CD8-positive, alpha-beta memory T cell (primary cell): Measurements from ENCODE around the gene CFI. TPM values are rescaled to one million over a fixed set of nuclear protein-coding genes. Genes with fewer than 3 reads are reported as not detected.

ENCODE experiments used
- CTCF ChIA-PET: fragments of 350-600 bp; sonication (Branson Sonifier 250); formaldehyde crosslinking; loops from one replicate; lab custom pipeline; 2021; ENCODE audit warnings: antibody characterized with exemption; lab: Charles Lee
- POLR2A ChIA-PET: fragments of 350-600 bp; sonication (Branson Sonifier 250); formaldehyde crosslinking; loops from one replicate; lab custom pipeline; 2021; ENCODE audit warnings: antibody characterized with exemption; lab: Charles Lee
- DNase-seq, 5 donors: peaks; one replicate each; pipeline versions ENCODE4 v3.0.0 to v3.0.0-alpha.2; 2020 to 2022; ENCODE audit warnings: mixed read lengths in 1 of 5
- H3K27ac ChIP-seq: one replicate; pipeline ENCODE4 v1.7.0; 2013; ENCODE audit warnings: low read depth, mild to moderate bottlenecking, low read length, moderate library complexity
- H3K27me3 ChIP-seq: 2 replicates; pipeline ENCODE4 v1.7.0; 2013; ENCODE audit warnings: low read length, mild to moderate bottlenecking; ENCODE audit not compliant: insufficient read depth, poor library complexity, severe bottlenecking
- H3K36me3 ChIP-seq: 2 replicates; pipeline ENCODE4 v1.7.0; 2013; ENCODE audit warnings: mild to moderate bottlenecking, low read length, moderate library complexity; ENCODE audit not compliant: insufficient read depth
- H3K4me1 ChIP-seq: 2 replicates; pipeline ENCODE4 v1.7.0; 2013; ENCODE audit warnings: mild to moderate bottlenecking, low read length, moderate library complexity; ENCODE audit not compliant: insufficient read depth
- H3K4me3 ChIP-seq: 2 replicates; pipeline ENCODE4 v1.7.0; 2013; ENCODE audit warnings: mild to moderate bottlenecking, low read length
- H3K9me3 ChIP-seq: 2 replicates; pipeline ENCODE4 v1.7.0; 2013; ENCODE audit warnings: mild to moderate bottlenecking, low read length
- H3K27ac Mint-ChIP-seq, 8 donors: one replicate each; pipeline ENCODE4 v1.8.0; 2020 to 2021; ENCODE audit warnings: mixed read lengths in 8 of 8, mild to moderate bottlenecking in 6 of 8, inconsistent platforms in 3 of 8, moderate library complexity in 3 of 8
- H3K27me3 Mint-ChIP-seq, 2 donors: one replicate each; pipeline ENCODE4 v1.8.0; 2020 to 2021; ENCODE audit warnings: mixed read lengths in 2 of 2, mild to moderate bottlenecking in 1 of 2, moderate library complexity in 1 of 2
- H3K36me3 Mint-ChIP-seq, 3 donors: one replicate each; pipeline ENCODE4 v1.8.0; 2020 to 2021; ENCODE audit warnings: mixed read lengths in 3 of 3, inconsistent platforms in 1 of 3, mild to moderate bottlenecking in 1 of 3
- H3K4me1 Mint-ChIP-seq, 3 donors: one replicate each; pipeline ENCODE4 v1.8.0; 2020 to 2021; ENCODE audit warnings: mixed read lengths in 3 of 3, inconsistent platforms in 1 of 3, mild to moderate bottlenecking in 1 of 3
- H3K4me3 Mint-ChIP-seq, 7 donors: one replicate each; pipeline ENCODE4 v1.8.0; 2020 to 2021; ENCODE audit warnings: mixed read lengths in 7 of 7, mild to moderate bottlenecking in 6 of 7, moderate library complexity in 4 of 7, inconsistent platforms in 2 of 7
- H3K9me3 Mint-ChIP-seq, 5 donors: one replicate each; pipeline ENCODE4 v1.8.0; 2020 to 2022; ENCODE audit warnings: mixed read lengths in 5 of 5, mild to moderate bottlenecking in 3 of 5, moderate library complexity in 2 of 5, inconsistent platforms in 1 of 5
- polyA plus RNA-seq: library from polyadenylated mRNA; unstranded; fragments of 300-500 nt; fragmentation: Illumina TruSeq; gene quantifications from one replicate; pipeline ENCODE4 v1.2.3, GENCODE V29; 2021
- total RNA-seq, 2 experiments: library from RNA; stranded (reverse); gene quantifications; one replicate each; pipeline ENCODE4 v1.2.3, GENCODE V29; 2021

Gene CFI
- total and polyA plus RNA-seq, 3 experiments from 2014 or later = 0.13 TPM; not detected in 2

DNA sequence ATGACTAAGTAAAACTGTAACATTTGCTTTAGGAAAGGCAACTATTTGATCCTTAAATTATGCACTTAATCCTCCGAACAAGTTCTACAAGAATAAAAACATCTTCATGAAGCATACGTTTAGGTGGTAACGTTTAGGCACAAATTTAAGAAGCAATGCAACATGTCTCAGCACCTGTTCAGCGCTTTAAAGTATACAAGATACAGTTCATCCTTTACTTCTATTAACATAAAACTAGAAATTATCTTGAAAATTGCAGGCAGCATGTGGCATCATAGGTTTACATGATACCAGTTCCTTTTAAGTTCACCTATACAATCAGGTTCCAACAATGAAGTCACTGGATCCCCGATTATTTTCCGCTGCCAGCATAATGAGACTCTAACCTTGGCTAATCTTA, 73.4 kb downstream of the CFI start:
- no peaks in the 10 kb centered on the region for H3K9me3 Mint-ChIP-seq
- peaks cover 18 to 34% (median 33%) of the 10 kb centered on the region in 3 donors for H3K4me1 Mint-ChIP-seq
- peak overlapping the region in 6 of 7 donors; percentile 86 to 92 (median 90) for H3K4me3 Mint-ChIP-seq
- peaks cover 8 to 20% (median 9%) of the 10 kb centered on the region in 3 donors for H3K36me3 Mint-ChIP-seq
- ChIA-PET CTCF (no interaction called here), POLR2A (no interaction called here)
- Histone ChIP-seq H3K4me3 (peak overlapping the region; percentile 89), H3K9me3 (no peaks in the 10 kb centered on the region), H3K27me3 (no peaks in the 10 kb centered on the region), H3K27ac (peak overlapping the region; percentile 74), H3K36me3 (no peaks in the 10 kb centered on the region), H3K4me1 (peaks cover 12% of the 10 kb centered on the region)
- DNase-seq = no peak
- no peaks in the 10 kb centered on the region for H3K27me3 Mint-ChIP-seq
- H3K27ac Mint-ChIP-seq = peak overlapping the region in 1 of 8 donors; percentile 83

- no peak overlapping the region for H3K27ac ChIP-seq
- no peaks in the 10 kb centered on the region for H3K27me3 ChIP-seq
- peaks cover 8 to 30% (median 14%) of the 10 kb centered on the region in 3 donors for H3K4me1 Mint-ChIP-seq
- no peaks in the 10 kb centered on the region for H3K4me1 ChIP-seq
- no peaks in the 10 kb centered on the region for H3K36me3 ChIP-seq
- H3K9me3 Mint-ChIP-seq = no peaks in the 10 kb centered on the region
- ChIA-PET CTCF (no interaction called here), POLR2A (no interaction called here)
- no peaks in the 10 kb centered on the region for H3K27me3 Mint-ChIP-seq
- no peak for DNase-seq
- H3K36me3 Mint-ChIP-seq = peaks cover 8 to 23% (median 9%) of the 10 kb centered on the region in 3 donors
- H3K27ac Mint-ChIP-seq = no peak overlapping the region
- no peak overlapping the region for H3K4me3 Mint-ChIP-seq
- no peak overlapping the region for H3K4me3 ChIP-seq
- no peaks in the 10 kb centered on the region for H3K9me3 ChIP-seq
Measured at GRCh38 chr4:109723110-109723509, 78.7 kb downstream of the CFI start.

DNA sequence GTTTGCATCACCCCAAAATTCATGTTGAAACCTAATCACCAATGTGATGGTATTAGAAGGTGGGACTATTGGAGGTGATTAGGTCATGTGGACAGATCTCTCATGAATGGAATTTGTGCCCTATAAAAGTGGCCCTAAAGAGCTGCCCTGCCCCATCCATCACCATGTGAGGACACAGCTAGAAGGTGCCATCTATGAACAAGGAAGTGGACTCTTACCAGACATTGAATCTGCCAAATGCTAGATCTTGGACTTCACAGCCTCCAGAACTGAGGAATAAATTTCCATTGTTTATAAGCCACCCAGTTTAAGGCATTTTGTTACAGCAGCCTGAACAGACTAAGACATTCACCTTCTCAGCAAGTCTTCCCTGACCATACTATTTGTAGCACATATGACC, 79.4 kb downstream of the CFI start:
- no peaks in the 10 kb centered on the region for H3K27me3 Mint-ChIP-seq
- Histone ChIP-seq H3K4me3 (no peak overlapping the region), H3K36me3 (no peaks in the 10 kb centered on the region), H3K9me3 (no peaks in the 10 kb centered on the region), H3K4me1 (no peaks in the 10 kb centered on the region), H3K27me3 (no peaks in the 10 kb centered on the region), H3K27ac (no peak overlapping the region)
- H3K9me3 Mint-ChIP-seq = no peaks in the 10 kb centered on the region
- no peak overlapping the region for H3K4me3 Mint-ChIP-seq
- POLR2A ChIA-PET = no interaction called here
- peak overlapping the region in 1 of 8 donors; percentile 24 for H3K27ac Mint-ChIP-seq
- H3K4me1 Mint-ChIP-seq = peaks cover 5 to 26% (median 9%) of the 10 kb centered on the region in 3 donors
- DNase-seq = no peak
- peaks cover 8 to 27% (median 9%) of the 10 kb centered on the region in 3 donors for H3K36me3 Mint-ChIP-seq
- CTCF ChIA-PET = no interaction called here

- H3K27me3 ChIP-seq = no peaks in the 10 kb centered on the region
- Mint-ChIP-seq H3K4me3 (no peak overlapping the region), H3K27ac (peak overlapping the region in 1 of 8 donors; percentile 38), H3K9me3 (no peaks in the 10 kb centered on the region), H3K27me3 (no peaks in the 10 kb centered on the region), H3K36me3 (peaks cover 2 to 37% (median 12%) of the 10 kb centered on the region in 3 donors), H3K4me1 (peaks cover 5 to 22% (median 9%) of the 10 kb centered on the region in 3 donors)
- H3K4me1 ChIP-seq = no peaks in the 10 kb centered on the region
- ChIA-PET POLR2A (no interaction called here), CTCF (no interaction called here)
- H3K27ac ChIP-seq = no peak overlapping the region
- DNase-seq = no peak
- H3K4me3 ChIP-seq = no peak overlapping the region
- H3K9me3 ChIP-seq = no peaks in the 10 kb centered on the region
- peaks cover 4% of the 10 kb centered on the region for H3K36me3 ChIP-seq
Measured at GRCh38 chr4:109721033-109721432, 80.8 kb downstream of the CFI start.

DNA sequence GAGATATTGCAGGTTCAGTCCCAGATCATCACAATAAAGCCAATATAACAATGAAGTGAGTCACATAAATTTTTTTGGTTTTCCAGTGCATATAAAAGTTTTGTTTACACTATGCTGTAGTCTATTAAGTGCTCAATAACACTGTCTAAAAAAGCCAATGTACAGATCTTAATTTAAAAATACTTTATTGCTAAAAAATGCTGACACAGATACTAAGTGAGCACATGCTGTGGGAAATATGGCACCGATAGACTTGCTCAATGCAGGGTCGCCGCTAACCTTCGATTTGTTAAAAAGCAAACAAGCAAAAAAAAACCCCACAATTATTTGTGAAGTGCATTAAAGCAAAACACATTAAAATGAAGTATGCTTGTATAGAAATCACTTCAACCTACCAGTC, 82.2 kb downstream of the CFI start:
- POLR2A ChIA-PET = no interaction called here
- H3K4me1 ChIP-seq = no peaks in the 10 kb centered on the region
- CTCF ChIA-PET = no interaction called here
- Mint-ChIP-seq H3K4me1 (peaks cover 3 to 18% (median 4%) of the 10 kb centered on the region in 3 donors), H3K9me3 (no peaks in the 10 kb centered on the region), H3K36me3 (peaks cover 0 to 38% (median 13%) of the 10 kb centered on the region in 3 donors), H3K27me3 (no peaks in the 10 kb centered on the region), H3K27ac (no peak overlapping the region), H3K4me3 (no peak overlapping the region)
- no peaks in the 10 kb centered on the region for H3K27me3 ChIP-seq
- peaks cover 4% of the 10 kb centered on the region for H3K36me3 ChIP-seq
- DNase-seq = no peak
- no peak overlapping the region for H3K4me3 ChIP-seq
- H3K9me3 ChIP-seq = no peaks in the 10 kb centered on the region
- no peak overlapping the region for H3K27ac ChIP-seq

GRCh38 chr4:109718759-109719158, 83.0 kb downstream of the CFI start:
- peaks cover 0 to 38% (median 11%) of the 10 kb centered on the region in 3 donors for H3K36me3 Mint-ChIP-seq

DNA sequence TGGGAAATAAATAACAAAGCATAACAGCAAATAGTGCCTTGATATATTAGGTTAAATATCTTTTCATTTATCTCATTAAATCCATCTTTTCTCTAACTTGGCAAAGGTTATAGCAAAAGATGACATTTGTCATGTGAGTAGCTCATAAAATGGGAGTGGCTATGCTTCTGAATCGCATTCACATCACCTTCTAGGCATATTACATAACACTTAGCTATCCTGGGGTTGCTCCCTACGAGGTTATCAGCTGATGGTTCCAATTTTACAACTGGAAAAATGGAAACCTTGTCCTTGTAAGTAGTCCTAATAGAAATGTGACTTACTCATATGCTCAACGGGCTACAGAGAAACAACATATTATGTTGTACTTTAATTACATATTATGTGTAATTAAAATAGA, 88.3 kb downstream of the CFI start:
- no peaks in the 10 kb centered on the region for H3K4me1 Mint-ChIP-seq
- POLR2A ChIA-PET = no interaction called here

More at GRCh38 chr4:109718759-109719158, 83.0 kb downstream of the CFI start:
- no peaks in the 10 kb centered on the region for H3K4me1 ChIP-seq
- no peak overlapping the region for H3K27ac Mint-ChIP-seq
- no peaks in the 10 kb centered on the region for H3K9me3 Mint-ChIP-seq
- no peaks in the 10 kb centered on the region for H3K9me3 ChIP-seq
- H3K27me3 ChIP-seq = no peaks in the 10 kb centered on the region
- peaks cover 4% of the 10 kb centered on the region for H3K36me3 ChIP-seq
- H3K4me3 ChIP-seq = no peak overlapping the region
- H3K4me3 Mint-ChIP-seq = no peak overlapping the region
- no peak for DNase-seq
- H3K4me1 Mint-ChIP-seq = peaks cover 0 to 15% (median 3%) of the 10 kb centered on the region in 3 donors
- H3K27me3 Mint-ChIP-seq = no peaks in the 10 kb centered on the region
- POLR2A ChIA-PET = no interaction called here
- H3K27ac ChIP-seq = no peak overlapping the region
- CTCF ChIA-PET = no interaction called here

GRCh38 chr4:109708990-109709389, 92.8 kb downstream of the CFI start:
- no peaks in the 10 kb centered on the region for H3K27me3 Mint-ChIP-seq
- H3K9me3 Mint-ChIP-seq = no peaks in the 10 kb centered on the region
- peaks cover 2 to 3% (median 3%) of the 10 kb centered on the region in 3 donors for H3K4me1 Mint-ChIP-seq

More for the DNA sequence above, 88.3 kb downstream of the CFI start:
- DNase-seq = no peak
- Mint-ChIP-seq H3K27me3 (no peaks in the 10 kb centered on the region), H3K4me3 (no peak overlapping the region), H3K27ac (no peak overlapping the region), H3K9me3 (no peaks in the 10 kb centered on the region), H3K36me3 (peaks cover 0 to 55% (median 11%) of the 10 kb centered on the region in 3 donors)
- no peak overlapping the region for H3K4me3 ChIP-seq
- no peaks in the 10 kb centered on the region for H3K9me3 ChIP-seq
- CTCF ChIA-PET = interaction anchor here (0.9 kb wide), 1 partner anchor 12 kb away, joined by 3 read pairs; no protein-coding TSS in a partner anchor
- H3K36me3 ChIP-seq = peaks cover 4% of the 10 kb centered on the region
- no peaks in the 10 kb centered on the region for H3K4me1 ChIP-seq
- no peaks in the 10 kb centered on the region for H3K27me3 ChIP-seq
- H3K27ac ChIP-seq = no peak overlapping the region

More at GRCh38 chr4:109708990-109709389, 92.8 kb downstream of the CFI start:
- Mint-ChIP-seq H3K27ac (peak overlapping the region in 2 of 8 donors; percentile 46 to 84), H3K36me3 (peaks cover 0 to 27% (median 0%) of the 10 kb centered on the region in 3 donors), H3K4me3 (no peak overlapping the region)
- Histone ChIP-seq H3K4me3 (no peak overlapping the region), H3K4me1 (peaks cover under 1% of the 10 kb centered on the region), H3K27me3 (no peaks in the 10 kb centered on the region), H3K9me3 (no peaks in the 10 kb centered on the region), H3K36me3 (no peaks in the 10 kb centered on the region), H3K27ac (no peak overlapping the region)
- ChIA-PET POLR2A (no interaction called here), CTCF (no interaction called here)
- no peak for DNase-seq
